ENCODE data around the gene RNASEH2C.

Gene RNASEH2C

DNA sequence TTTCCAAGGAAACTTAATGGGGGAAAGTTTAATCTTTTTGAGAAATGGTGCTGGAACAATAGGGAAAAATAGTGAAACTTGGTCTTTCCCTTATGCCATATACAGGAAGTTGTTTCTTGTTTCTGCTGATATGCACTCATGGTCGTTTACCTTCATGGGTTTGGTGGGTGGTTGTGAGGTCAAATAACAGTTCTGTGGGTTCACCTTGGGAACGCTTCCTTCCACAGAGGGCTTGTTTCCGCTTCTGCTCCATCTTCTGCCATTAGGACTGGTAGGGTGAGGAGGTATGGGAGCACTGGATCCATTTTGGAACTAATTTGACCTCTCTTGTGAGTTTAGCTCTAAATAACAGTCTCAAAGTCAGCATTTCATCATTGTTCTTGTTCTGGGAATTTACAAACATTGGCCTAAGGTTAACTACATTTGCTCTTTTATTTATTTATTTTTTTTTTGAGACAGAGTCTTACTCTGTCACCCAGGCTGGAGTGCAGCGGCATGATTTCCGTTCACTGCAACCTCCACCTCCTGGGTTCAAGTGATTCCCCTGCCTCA, 40.3 kb downstream of the RNASEH2C start:
- no peak for DNase-seq

- DNase-seq = no peak
These were observed 47.6 kb downstream of the RNASEH2C start for GRCh38 chr11:65672982-65673381.

DNA sequence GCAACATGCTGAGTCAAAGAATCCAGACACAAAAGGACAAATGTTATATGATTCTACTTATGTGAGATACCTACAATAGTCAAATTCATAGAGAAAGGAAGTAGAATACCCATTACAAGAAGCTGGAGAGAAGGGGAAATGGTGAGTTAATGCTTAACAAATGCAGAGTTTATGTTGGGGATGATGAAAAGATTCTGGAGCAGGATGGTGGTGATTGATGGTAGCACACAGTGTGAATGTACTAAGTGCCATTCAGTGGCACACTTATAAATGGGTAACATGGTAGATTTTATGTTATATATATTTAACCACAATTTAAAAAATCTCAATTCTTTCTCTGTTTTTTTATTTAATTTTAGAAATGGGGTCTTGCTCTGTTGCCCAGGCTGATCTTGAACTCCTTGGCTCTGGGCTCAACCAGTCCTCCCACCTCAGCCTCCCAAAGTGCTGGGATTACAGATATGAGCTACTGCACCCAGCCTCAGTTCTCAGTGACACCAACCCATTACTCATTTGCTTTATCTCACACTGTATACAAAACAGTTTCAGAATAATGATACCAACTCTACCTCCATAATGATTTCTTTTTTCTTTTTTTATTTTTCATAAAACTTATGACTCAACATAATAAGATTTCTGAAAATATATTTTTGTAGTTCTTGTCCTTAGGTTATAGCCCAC, 48.3 kb downstream of the RNASEH2C start:
- DNase-seq = no peak

All from effector CD4-positive, alpha-beta T cell (primary cell).